Panc1 (cell line): ENCODE results near the gene LAMB4. TPM values are rescaled to one million over a fixed set of nuclear protein-coding genes. Genes with fewer than 3 reads are reported as not detected.

Experiments used
- ATAC-seq: fragments of 200-7000 bp; cut with Tn5 transposase; 2 replicates; pipeline ENCODE4 v1.9.1; 2020; ENCODE audit warnings: mild to moderate bottlenecking, moderate library complexity
- BruUV-seq: library from RNA; stranded (reverse); fragments of 400-500 nt; replicated peaks from 2 replicates; lab custom pipeline; 2021; lab: Mats Ljungman, UMichigan
- CTCF ChIA-PET: fragments of 300-600 bp; sonication (Branson Sonifier 250); formaldehyde crosslinking; loops from one replicate; lab custom pipeline; 2022; ENCODE audit warnings: antibody characterized with exemption; lab: Charles Lee
- POLR2A ChIA-PET: fragments of 300-600 bp; sonication (Branson Sonifier 250); formaldehyde crosslinking; loops from one replicate; lab custom pipeline; 2022; ENCODE audit warnings: antibody characterized with exemption; lab: Charles Lee
- DNase-seq: peaks from one replicate; pipeline ENCODE4 v3.0.0-alpha.2; 2010; ENCODE audit warnings: low read depth, low spot score
- H3K27ac ChIP-seq: 2 replicates; pipeline ENCODE4 v1.5.1; 2011; ENCODE audit warnings: mild to moderate bottlenecking, low read length, inconsistent platforms
- H3K27me3 ChIP-seq: fragments of 200-500 bp; sonication (Bioruptor generic); 2 replicates; pipeline ENCODE4 v1.6.0; 2014; ENCODE audit warnings: low read length, inconsistent platforms; ENCODE audit not compliant: control insufficient read depth, insufficient read depth
- H3K36me3 ChIP-seq: fragments of 200-500 bp; sonication (Bioruptor generic); 2 replicates; pipeline ENCODE4 v1.5.1; 2014; ENCODE audit warnings: inconsistent platforms, mild to moderate bottlenecking, low read length, moderate library complexity; ENCODE audit not compliant: control insufficient read depth, insufficient read depth
- H3K4me1 ChIP-seq: 2 replicates; pipeline ENCODE4 v1.5.1; 2011; ENCODE audit warnings: inconsistent platforms, mild to moderate bottlenecking, low read length, moderate library complexity; ENCODE audit not compliant: control insufficient read depth, insufficient read depth
- H3K4me3 ChIP-seq, 2 experiments: 2 replicates each; pipeline ENCODE4 v1.5.1; 2011 to 2012; ENCODE audit warnings: low read depth in 2 of 2, low read length in 2 of 2, mild to moderate bottlenecking in 2 of 2, inconsistent platforms in 1 of 2, moderate library complexity in 1 of 2
- H3K9me3 ChIP-seq: fragments of 200-500 bp; sonication (Bioruptor generic); 2 replicates; pipeline ENCODE4 v1.5.1; 2014; ENCODE audit warnings: low read depth, mild to moderate bottlenecking, inconsistent platforms, low read length, moderate library complexity; ENCODE audit not compliant: control insufficient read depth, insufficient read depth
- CTCF ChIP-seq: fragments of 450-650 bp; IDR thresholded peaks from 2 replicates; pipeline ENCODE4 v1.5.1; 2017; ENCODE audit warnings: mild to moderate bottlenecking
- POLR2AphosphoS5 ChIP-seq: IDR thresholded peaks from 2 replicates; pipeline ENCODE4 v1.6.1; 2012; ENCODE audit warnings: mild to moderate bottlenecking, low read depth, low read length, moderate library complexity
- REST ChIP-seq, 2 experiments: IDR thresholded peaks; 2 replicates each; pipeline ENCODE4 v1.6.1; 2011 to 2012; ENCODE audit warnings: low read depth in 2 of 2, control low read depth in 1 of 2, low read length in 1 of 2, mild to moderate bottlenecking in 1 of 2, moderate library complexity in 1 of 2; ENCODE audit not compliant: insufficient read depth in 1 of 2
- SIN3A ChIP-seq: IDR thresholded peaks from 2 replicates; pipeline ENCODE4 v1.6.1; 2012; ENCODE audit warnings: low read depth, mild to moderate bottlenecking, low read length, moderate library complexity, borderline replicate concordance; ENCODE audit not compliant: insufficient read depth
- TCF7L2 ChIP-seq: IDR thresholded peaks from 2 replicates; pipeline ENCODE4 v1.6.1; 2011; ENCODE audit warnings: mild to moderate bottlenecking, low read depth, low read length, inconsistent platforms
- in situ Hi-C: cut with HindIII; loops from 2 replicates; pipeline ENCODE4 v1.10.0; 2016; ENCODE audit warnings: low sequenced_read_pairs, low pct_unique_long_range_greater_than_20kb
- intact Hi-C: fragments of 100-400 bp; cut with micrococcal nuclease; formaldehyde crosslinking; loops from one replicate; pipeline ENCODE4 v1.10.0; 2022; ENCODE audit not compliant: unreplicated experiment
- total RNA-seq: library from RNA; stranded (reverse); gene quantifications from one replicate; pipeline ENCODE4 v1.2.1, GENCODE V29; 2021; ENCODE audit not compliant: unreplicated experiment

LAMB4 gene
- total RNA-seq, 1 experiment from 2014 or later, result not detected

- in situ Hi-C loops, result no loop called here
- peaks cover 15% of the 10 kb centered on the region for H3K27me3 ChIP-seq
- BruUV-seq, result no TSS peak
- POLR2A ChIA-PET, result no interaction called here
- CTCF ChIA-PET, result no interaction called here
- no peaks in the 10 kb centered on the region for H3K36me3 ChIP-seq
- no peaks in the 10 kb centered on the region for H3K9me3 ChIP-seq
- intact Hi-C loops, result no loop called here
- no peak overlapping the region for H3K27ac ChIP-seq
- no peak overlapping the region for H3K4me3 ChIP-seq
- no peak for ATAC-seq
- no peak for TF ChIP-seq TCF7L2
- H3K4me1 ChIP-seq, result no peaks in the 10 kb centered on the region
- no peak for DNase-seq
Measured at GRCh38 chr7:108171164-108171563, 41.0 kb upstream of the LAMB4 start.

GRCh38 chr7:108170251-108170650 is 40.1 kb upstream of the LAMB4 start:
- in situ Hi-C loops, result no loop called here
- TF ChIP-seq TCF7L2, result no peak
- no peak for TF ChIP-seq POLR2AphosphoS5
- TF ChIP-seq CTCF, result no peak
- TF ChIP-seq SIN3A, result no peak
- TF ChIP-seq REST (IDR thresholded peaks at IDR 0.05; ENCODE audit: insufficient read depth in 1 of 2, low read depth in 2 of 2, low read length in 1 of 2), result no peak
- POLR2A ChIA-PET, result no interaction called here

GRCh38 chr7:108167460-108167859 is 37.3 kb upstream of the LAMB4 start:
- Histone ChIP-seq H3K4me3 (peak overlapping the region in 1 of 2 experiments; percentile 27; a peak in 2 of 4 replicates), H3K27ac (no peak overlapping the region), H3K27me3 (peaks cover 5% of the 10 kb centered on the region; the same call in 1 of the 2 replicates), H3K36me3 (no peaks in the 10 kb centered on the region), H3K4me1 (no peaks in the 10 kb centered on the region), H3K9me3 (no peaks in the 10 kb centered on the region)
- POLR2A ChIA-PET, result no interaction called here
- ATAC-seq (no peak), DNase-seq (no peak)
- intact Hi-C loops, result no loop called here
- BruUV-seq, result no TSS peak
- TF ChIP-seq SIN3A (no peak), CTCF (no peak)
- CTCF ChIA-PET, result no interaction called here
- in situ Hi-C loops, result no loop called here

More at GRCh38 chr7:108170251-108170650, 40.1 kb upstream of the LAMB4 start:
- CTCF ChIA-PET, result no interaction called here
- Histone ChIP-seq H3K27ac (no peak overlapping the region), H3K9me3 (no peaks in the 10 kb centered on the region), H3K4me3 (no peak overlapping the region), H3K4me1 (no peaks in the 10 kb centered on the region), H3K36me3 (no peaks in the 10 kb centered on the region), H3K27me3 (peaks cover 10% of the 10 kb centered on the region)
- intact Hi-C loops, result no loop called here
- no peak for ATAC-seq
- no TSS peak for BruUV-seq
- DNase-seq, result no peak
